Measurements from ENCODE around the gene GAK. TPM values are rescaled to one million over a fixed set of nuclear protein-coding genes. Genes with fewer than 3 reads are reported as not detected.

GAK gene
- total RNA-seq, 1 experiment from 2014 or later = 86.6 TPM

- in situ Hi-C loops (cut with HindIII; ENCODE audit: low pct_unique_long_range_greater_than_20kb, low sequenced_read_pairs) = no loop called here
- POLR2A ChIA-PET = no interaction called here
Observed at GRCh38 chr4:951594-952468, 19.7 kb upstream of the GAK start.

GRCh38 chr4:951186-951585, 19.1 kb upstream of the GAK start:
- Histone ChIP-seq H3K4me3 (ENCODE audit: low read depth in 2 of 2, low read length in 2 of 2) (no peak overlapping the region), H3K4me1 (ENCODE audit: control insufficient read depth, insufficient read depth, low read length) (no peaks in the 10 kb centered on the region), H3K9me3 (ENCODE audit: control insufficient read depth, insufficient read depth, low read depth, low read length) (no peaks in the 10 kb centered on the region), H3K27me3 (ENCODE audit: control insufficient read depth, insufficient read depth, low read length) (no peaks in the 10 kb centered on the region), H3K36me3 (ENCODE audit: control insufficient read depth, insufficient read depth, low read length) (no peaks in the 10 kb centered on the region), H3K27ac (ENCODE audit: low read length) (no peak overlapping the region)
- intact Hi-C loops (cut with micrococcal nuclease; ENCODE audit: unreplicated experiment) (no loop called here), in situ Hi-C loops (cut with HindIII; ENCODE audit: low pct_unique_long_range_greater_than_20kb, low sequenced_read_pairs) (no loop called here)
- DNase-seq (ENCODE audit: low read depth, low spot score) (no peak), ATAC-seq (no peak)
- POLR2A ChIA-PET = interaction anchor here (0.6 kb wide), 1 partner anchor 15 kb away, joined by 4 read pairs; no protein-coding TSS in a partner anchor
- BruUV-seq (replicated peaks) = no TSS peak
- no peak for TF ChIP-seq POLR2AphosphoS5 (IDR thresholded peaks at IDR 0.05; ENCODE audit: low read depth, low read length)
- TF ChIP-seq SIN3A (IDR thresholded peaks at IDR 0.05; ENCODE audit: borderline replicate concordance, insufficient read depth, low read depth, low read length) = no peak
- TF ChIP-seq TCF7L2 (IDR thresholded peaks at IDR 0.05; ENCODE audit: low read depth, low read length) = no peak
- no peak for TF ChIP-seq CTCF (IDR thresholded peaks at IDR 0.05)
- no peak for TF ChIP-seq REST (IDR thresholded peaks at IDR 0.05; ENCODE audit: insufficient read depth in 1 of 2, low read depth in 2 of 2, low read length in 1 of 2)
- CTCF ChIA-PET = no interaction called here

More at GRCh38 chr4:951594-952468, 19.7 kb upstream of the GAK start:
- CTCF ChIA-PET = no interaction called here
- no peaks in the 10 kb centered on the region for H3K36me3 ChIP-seq (ENCODE audit: control insufficient read depth, insufficient read depth, low read length)
- no peak for ATAC-seq
- H3K27me3 ChIP-seq (ENCODE audit: control insufficient read depth, insufficient read depth, low read length) = no peaks in the 10 kb centered on the region
- H3K4me3 ChIP-seq (ENCODE audit: low read depth in 2 of 2, low read length in 2 of 2) = no peak overlapping the region
- H3K9me3 ChIP-seq (ENCODE audit: control insufficient read depth, insufficient read depth, low read depth, low read length) = no peaks in the 10 kb centered on the region
- no TSS peak for BruUV-seq (replicated peaks)
- H3K27ac ChIP-seq (ENCODE audit: low read length) = no peak overlapping the region
- H3K4me1 ChIP-seq (ENCODE audit: control insufficient read depth, insufficient read depth, low read length) = no peaks in the 10 kb centered on the region
- DNase-seq (ENCODE audit: low read depth, low spot score) = no peak
- intact Hi-C loops (cut with micrococcal nuclease; ENCODE audit: unreplicated experiment) = no loop called here
- TF ChIP-seq SIN3A (IDR thresholded peaks at IDR 0.05; ENCODE audit: borderline replicate concordance, insufficient read depth, low read depth, low read length) = no peak
- TF ChIP-seq POLR2AphosphoS5 (IDR thresholded peaks at IDR 0.05; ENCODE audit: low read depth, low read length) = no peak
- TF ChIP-seq TCF7L2 (IDR thresholded peaks at IDR 0.05; ENCODE audit: low read depth, low read length) = no peak
- no peak for TF ChIP-seq CTCF (IDR thresholded peaks at IDR 0.05)
- TF ChIP-seq REST (IDR thresholded peaks at IDR 0.05; ENCODE audit: insufficient read depth in 1 of 2, low read depth in 2 of 2, low read length in 1 of 2) = no peak

Measured in Panc1 (cell line).